ENCODE data around the gene SCO1. TPM values are rescaled to one million over a fixed set of nuclear protein-coding genes. Genes with fewer than 3 reads are reported as not detected.
"Not testable (repeated sequence)": the region's sequence is repeated elsewhere in the genome, so short reads cannot be mapped to it uniquely, and the experiment has no call there.

The SCO1 gene
- total RNA-seq, 1 donor from 2014 or later, result 20.6 TPM

GRCh38 chr17:10731408-10731879 lies 34.1 kb upstream of the SCO1 start:
- DNase-seq, result no peak
- Mint-ChIP-seq H3K4me3 (ENCODE audit: unreplicated experiment) (no peak overlapping the region), H3K9me3 (ENCODE audit: unreplicated experiment) (peaks cover 4% of the 10 kb centered on the region), H3K4me1 (ENCODE audit: low read depth, unreplicated experiment) (peaks cover 4% of the 10 kb centered on the region), H3K27me3 (ENCODE audit: unreplicated experiment) (peaks cover 3% of the 10 kb centered on the region), H3K36me3 (ENCODE audit: unreplicated experiment) (no peaks in the 10 kb centered on the region), H3K27ac (ENCODE audit: unreplicated experiment) (no peak overlapping the region)
- no peak for TF ChIP-seq CTCF (IDR thresholded peaks at IDR 0.05; ENCODE audit: partially characterized antibody, unreplicated experiment)

DNA sequence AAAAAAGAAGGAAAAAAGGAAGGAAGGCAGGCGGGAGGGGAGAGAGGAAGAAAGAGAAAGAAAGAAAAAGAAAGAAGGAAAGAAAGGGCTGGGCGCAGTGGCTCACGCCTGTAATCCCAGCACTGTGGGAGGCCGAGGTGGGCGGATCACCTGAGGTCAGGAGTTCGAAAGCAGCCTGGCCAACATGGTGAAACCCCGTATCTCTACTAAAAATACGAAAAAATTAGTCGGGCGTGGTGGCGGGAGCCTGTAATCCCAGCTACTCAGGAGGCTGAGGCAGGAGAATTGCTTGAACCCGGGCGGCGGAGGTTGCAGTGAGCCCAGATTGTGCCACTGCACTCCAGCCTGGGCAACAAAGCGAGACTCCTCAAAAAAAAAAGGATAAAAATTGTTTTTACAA lies 32.9 kb upstream of the SCO1 start:
- H3K4me3 Mint-ChIP-seq (ENCODE audit: unreplicated experiment), result peak overlapping the region; percentile 93
- DNase-seq; H3K9me3 Mint-ChIP-seq (ENCODE audit: unreplicated experiment); H3K4me1 Mint-ChIP-seq (ENCODE audit: low read depth, unreplicated experiment); H3K27me3 Mint-ChIP-seq (ENCODE audit: unreplicated experiment); H3K36me3 Mint-ChIP-seq (ENCODE audit: unreplicated experiment): not testable (repeated sequence)
- H3K27ac Mint-ChIP-seq (ENCODE audit: unreplicated experiment), result peak overlapping the region; percentile 85

DNA sequence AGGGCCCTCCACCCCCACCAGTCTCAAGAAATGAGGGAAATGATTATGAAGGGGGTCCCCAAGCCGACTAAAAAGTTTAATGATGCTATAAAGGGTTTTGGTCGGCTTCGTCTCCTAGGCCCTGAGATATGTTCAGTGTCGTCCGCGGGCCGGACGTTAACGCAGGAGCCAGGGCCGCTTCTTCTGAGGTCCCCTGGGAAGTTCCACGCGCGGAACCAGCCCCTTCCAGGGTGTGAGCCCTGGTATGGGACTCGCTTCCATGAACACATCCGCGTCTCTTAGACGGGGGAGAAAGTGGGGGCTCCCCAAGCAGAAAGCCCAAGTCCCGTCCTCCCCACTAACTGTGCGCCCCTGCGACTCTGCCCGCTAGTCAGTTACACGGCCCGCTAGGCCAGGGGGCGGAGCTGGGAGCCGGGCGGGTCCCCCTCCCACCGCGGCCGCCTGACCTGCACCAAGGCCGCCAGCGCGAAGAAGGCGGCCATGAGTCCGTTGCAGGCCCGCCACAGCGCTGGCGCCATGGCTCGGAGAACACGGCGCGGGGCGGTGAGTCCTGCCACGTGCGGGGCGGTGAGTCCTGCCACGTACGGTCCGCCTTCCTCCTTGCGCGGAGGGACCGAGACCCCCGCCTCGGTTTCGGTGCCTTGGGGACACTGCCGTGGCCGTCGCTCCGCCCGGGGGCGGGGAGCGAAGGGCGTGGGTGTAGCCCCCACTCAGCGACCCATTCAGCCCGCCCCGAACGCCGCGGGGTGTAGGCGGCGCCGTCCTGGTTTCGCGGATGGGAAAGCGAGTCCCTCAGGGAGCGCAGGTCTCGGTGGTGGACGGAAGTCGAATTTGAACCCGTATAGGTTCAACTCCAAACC lies 32.2 kb upstream of the SCO1 start, which contains the start of gene TMEM220:
TMEM220 (minus strand) TSS at position 690 of the 860 bp plus-strand sequence; CDS start at position 518, 172 bp downstream.
- no peaks in the 10 kb centered on the region for H3K36me3 Mint-ChIP-seq (ENCODE audit: unreplicated experiment)
- peak; percentile 85 for DNase-seq
- H3K27me3 Mint-ChIP-seq (ENCODE audit: unreplicated experiment), result peaks cover 3% of the 10 kb centered on the region
- peak within 1 kb of the TSS; percentile 93 for H3K4me3 Mint-ChIP-seq (ENCODE audit: unreplicated experiment)
- TF ChIP-seq CTCF (IDR thresholded peaks at IDR 0.05; ENCODE audit: partially characterized antibody, unreplicated experiment), result no peak
- peaks cover 4% of the 10 kb centered on the region for H3K9me3 Mint-ChIP-seq (ENCODE audit: unreplicated experiment)
- H3K4me1 Mint-ChIP-seq (ENCODE audit: low read depth, unreplicated experiment), result peaks cover 4% of the 10 kb centered on the region
- peak within 1 kb of the TSS; percentile 85 for H3K27ac Mint-ChIP-seq (ENCODE audit: unreplicated experiment)

DNA sequence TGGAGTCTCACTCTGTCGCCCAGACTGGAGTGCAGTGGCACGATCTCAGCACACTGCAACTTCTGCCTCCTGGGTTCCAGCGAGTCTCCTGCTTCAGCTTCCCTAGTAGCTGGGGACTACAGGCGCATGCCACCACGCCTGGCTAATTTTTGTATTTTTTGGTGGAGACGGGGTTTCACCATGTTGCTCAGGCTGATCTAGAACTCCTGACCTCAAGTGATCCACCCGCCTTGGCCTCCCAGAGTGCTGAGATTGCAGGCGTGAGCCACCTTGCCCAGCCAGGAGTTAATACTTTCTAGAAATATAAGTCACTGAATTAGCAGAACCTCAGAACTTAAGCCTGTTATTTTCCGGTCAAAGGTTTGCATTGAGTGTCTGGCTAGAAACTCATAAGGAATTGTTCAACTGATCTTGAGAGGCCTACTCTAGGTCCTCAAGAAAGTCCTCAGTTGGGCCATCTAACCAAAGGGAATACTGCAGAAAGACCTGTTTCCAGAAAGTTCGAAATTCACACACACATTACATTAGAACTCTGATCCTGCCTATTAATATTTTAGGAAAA lies 31.1 kb upstream of the SCO1 start:
- DNase-seq, result no peak
- Mint-ChIP-seq H3K36me3 (ENCODE audit: unreplicated experiment) (no peaks in the 10 kb centered on the region), H3K27me3 (ENCODE audit: unreplicated experiment) (no peaks in the 10 kb centered on the region), H3K9me3 (ENCODE audit: unreplicated experiment) (peaks cover 4% of the 10 kb centered on the region), H3K4me3 (ENCODE audit: unreplicated experiment) (no peak overlapping the region), H3K4me1 (ENCODE audit: low read depth, unreplicated experiment) (peaks cover 4% of the 10 kb centered on the region), H3K27ac (ENCODE audit: unreplicated experiment) (no peak overlapping the region)
- TF ChIP-seq CTCF (IDR thresholded peaks at IDR 0.05; ENCODE audit: partially characterized antibody, unreplicated experiment), result no peak

DNA sequence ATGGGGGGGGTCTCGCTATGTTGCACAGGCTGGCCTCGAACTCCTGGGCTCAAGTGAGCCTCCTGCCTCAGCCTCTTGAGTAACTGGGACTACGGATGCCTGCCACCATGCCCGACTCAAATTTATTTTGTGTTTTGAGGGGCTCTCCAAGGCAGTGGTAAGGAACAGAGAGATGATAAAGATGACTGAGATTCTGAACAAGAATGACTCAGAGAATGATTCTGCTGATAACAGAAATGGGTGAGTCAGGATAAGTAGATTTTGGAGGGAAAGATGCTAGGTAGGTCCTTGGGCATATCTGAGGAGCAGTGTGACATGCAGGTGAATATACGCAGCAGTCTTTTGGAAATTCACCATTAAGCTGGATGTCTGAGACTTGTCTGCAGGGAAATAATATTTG lies 29.9 kb upstream of the SCO1 start:
- H3K36me3 Mint-ChIP-seq (ENCODE audit: unreplicated experiment), result no peaks in the 10 kb centered on the region
- peaks cover 4% of the 10 kb centered on the region for H3K9me3 Mint-ChIP-seq (ENCODE audit: unreplicated experiment)
- H3K27me3 Mint-ChIP-seq (ENCODE audit: unreplicated experiment), result no peaks in the 10 kb centered on the region
- no peak overlapping the region for H3K27ac Mint-ChIP-seq (ENCODE audit: unreplicated experiment)
- peaks cover 4% of the 10 kb centered on the region for H3K4me1 Mint-ChIP-seq (ENCODE audit: low read depth, unreplicated experiment)
- TF ChIP-seq CTCF (IDR thresholded peaks at IDR 0.05; ENCODE audit: partially characterized antibody, unreplicated experiment), result no peak
- H3K4me3 Mint-ChIP-seq (ENCODE audit: unreplicated experiment), result peak overlapping the region; percentile 44
- DNase-seq, result no peak
